DOHH2 (cell line): Measurements from ENCODE around the gene RIPOR2.

Experiments
- CTCF ChIP-seq: fragments of 200-600 bp; sonication (generic); IDR thresholded peaks from one replicate; pipeline ENCODE4 v1.5.1; 2014; ENCODE audit warnings: antibody characterized with exemption, mild to moderate bottlenecking, low read depth, low read length; ENCODE audit not compliant: poor library complexity, severe bottlenecking
- EZH2phosphoT487 ChIP-seq: fragments of 200-600 bp; sonication (generic); IDR thresholded peaks from 2 replicates; pipeline ENCODE4 v1.6.1; 2017; ENCODE audit warnings: borderline replicate concordance, mild to moderate bottlenecking, antibody characterized with exemption, low read length, moderate library complexity, mixed read lengths

- TF ChIP-seq CTCF, result no peak
- no peak for TF ChIP-seq EZH2phosphoT487
Measured at GRCh38 chr6:24876499-24877465, 59.0 kb downstream of the RIPOR2 start.
